ENCODE measurements around the gene JMJD1C. TPM values are rescaled to one million over a fixed set of nuclear protein-coding genes. Genes with fewer than 3 reads are reported as not detected.

The JMJD1C gene
- total RNA-seq, 1 donor from 2014 or later = 105 TPM

- Histone ChIP-seq H3K4me1 (no peaks in the 10 kb centered on the region), H3K27ac (no peak overlapping the region), H3K36me3 (no peaks in the 10 kb centered on the region), H3K4me3 (no peak overlapping the region), H3K9me3 (no peaks in the 10 kb centered on the region), H3K27me3 (no peaks in the 10 kb centered on the region)
- TF ChIP-seq POLR2A (IDR thresholded peaks at IDR 0.05) (no peak), CTCF (IDR thresholded peaks at IDR 0.05) (no peak), POLR2AphosphoS5 (IDR thresholded peaks at IDR 0.05; ENCODE audit: insufficient read depth in 1 of 2, low read depth in 1 of 2) (no peak)
- intact Hi-C loops (cut with DNase I) = no loop called here
- DNase-seq (ENCODE audit: extremely low spot score in 2 of 2) = no peak
These were observed 182.7 kb downstream of the JMJD1C start for GRCh38 chr10:63283093-63283492.

- no peaks in the 10 kb centered on the region for H3K27me3 ChIP-seq
- no peaks in the 10 kb centered on the region for H3K36me3 ChIP-seq
- no peaks in the 10 kb centered on the region for H3K9me3 ChIP-seq
- intact Hi-C loops (cut with DNase I) = no loop called here
- TF ChIP-seq POLR2AphosphoS5 (IDR thresholded peaks at IDR 0.05; ENCODE audit: insufficient read depth in 1 of 2, low read depth in 1 of 2) = no peak
- no peak for TF ChIP-seq CTCF (IDR thresholded peaks at IDR 0.05)
- no peak for TF ChIP-seq POLR2A (IDR thresholded peaks at IDR 0.05)
- no peak overlapping the region for H3K4me3 ChIP-seq
- no peak overlapping the region for H3K27ac ChIP-seq
- no peaks in the 10 kb centered on the region for H3K4me1 ChIP-seq
- no peak for DNase-seq (ENCODE audit: extremely low spot score in 2 of 2)
These were observed 183.8 kb downstream of the JMJD1C start for GRCh38 chr10:63281967-63282366.

GRCh38 chr10:63280386-63280785 is 185.4 kb downstream of the JMJD1C start:
- no peak overlapping the region for H3K27ac ChIP-seq
- H3K4me1 ChIP-seq = no peaks in the 10 kb centered on the region
- no peaks in the 10 kb centered on the region for H3K36me3 ChIP-seq
- no peak for DNase-seq (ENCODE audit: extremely low spot score in 2 of 2)
- no peak for TF ChIP-seq POLR2A (IDR thresholded peaks at IDR 0.05)
- TF ChIP-seq CTCF (IDR thresholded peaks at IDR 0.05) = no peak
- no peak for TF ChIP-seq POLR2AphosphoS5 (IDR thresholded peaks at IDR 0.05; ENCODE audit: insufficient read depth in 1 of 2, low read depth in 1 of 2)
- H3K4me3 ChIP-seq = no peak overlapping the region
- intact Hi-C loops (cut with DNase I) = no loop called here
- no peaks in the 10 kb centered on the region for H3K27me3 ChIP-seq
- H3K9me3 ChIP-seq = no peaks in the 10 kb centered on the region

GRCh38 chr10:63275094-63275493 is 190.7 kb downstream of the JMJD1C start:
- no peak overlapping the region for H3K4me3 ChIP-seq
- DNase-seq (ENCODE audit: extremely low spot score in 2 of 2) = no peak
- H3K27me3 ChIP-seq = no peaks in the 10 kb centered on the region
- peaks cover 20% of the 10 kb centered on the region for H3K4me1 ChIP-seq
- no peaks in the 10 kb centered on the region for H3K36me3 ChIP-seq
- no peak overlapping the region for H3K27ac ChIP-seq
- H3K9me3 ChIP-seq = no peaks in the 10 kb centered on the region
- intact Hi-C loops (cut with DNase I) = no loop called here
- TF ChIP-seq POLR2A (IDR thresholded peaks at IDR 0.05) = no peak
- no peak for TF ChIP-seq CTCF (IDR thresholded peaks at IDR 0.05)
- TF ChIP-seq POLR2AphosphoS5 (IDR thresholded peaks at IDR 0.05; ENCODE audit: insufficient read depth in 1 of 2, low read depth in 1 of 2) = no peak

- intact Hi-C loops (cut with DNase I) = no loop called here
- Histone ChIP-seq H3K9me3 (no peaks in the 10 kb centered on the region), H3K27ac (no peak overlapping the region), H3K36me3 (no peaks in the 10 kb centered on the region), H3K4me1 (peaks cover 26% of the 10 kb centered on the region), H3K27me3 (no peaks in the 10 kb centered on the region), H3K4me3 (no peak overlapping the region)
- TF ChIP-seq POLR2A (IDR thresholded peaks at IDR 0.05) (no peak), CTCF (IDR thresholded peaks at IDR 0.05) (no peak), POLR2AphosphoS5 (IDR thresholded peaks at IDR 0.05; ENCODE audit: insufficient read depth in 1 of 2, low read depth in 1 of 2) (peak in 1 of 2 donors; percentile 37)
- no peak for DNase-seq (ENCODE audit: extremely low spot score in 2 of 2)
These were observed 192.2 kb downstream of the JMJD1C start for GRCh38 chr10:63273577-63273976.
